GM18873 (cell line): Measurements from ENCODE around the gene SP1.
"Not testable (repeated sequence)": the region's sequence is repeated elsewhere in the genome, so short reads cannot be mapped to it uniquely, and the experiment has no call there.

Experiments used
- ATAC-seq: cut with Tn5 transposase; IDR thresholded peaks from one replicate; pipeline ENCODE4 v1.9.1; 2021; ENCODE audit warnings: mild to moderate bottlenecking, moderate library complexity, moderate number of reproducible peaks; ENCODE audit not compliant: unreplicated experiment, low FRiP score

SP1 gene

GRCh38 chr12:53355121-53355520 lies 24.9 kb upstream of the SP1 start:
- no peak for ATAC-seq

GRCh38 chr12:53358836-53359419 lies 21.0 kb upstream of the SP1 start:
- ATAC-seq = no peak

GRCh38 chr12:53361638-53362037 lies 18.3 kb upstream of the SP1 start:
- ATAC-seq = not testable (repeated sequence)

GRCh38 chr12:53365245-53365904 lies 14.6 kb upstream of the SP1 start:
- ATAC-seq = no peak

- not testable (repeated sequence) for ATAC-seq
Observed at GRCh38 chr12:53373554-53374133, 6.3 kb upstream of the SP1 start.

GRCh38 chr12:53374277-53374676 lies 5.7 kb upstream of the SP1 start:
- not testable (repeated sequence) for ATAC-seq

GRCh38 chr12:53376747-53377146 lies 3.2 kb upstream of the SP1 start:
- ATAC-seq = no peak

- ATAC-seq = no peak
Observed at GRCh38 chr12:53378222-53378621, 1.8 kb upstream of the SP1 start.

- no peak for ATAC-seq
Observed at GRCh38 chr12:53378724-53379388, 1.1 kb upstream of the SP1 start.

GRCh38 chr12:53379389-53380103 lies 430 bp upstream of the SP1 start:
- peak; percentile 74 for ATAC-seq

- ATAC-seq = no peak
Observed at GRCh38 chr12:53380794-53381730, 1.1 kb downstream of the SP1 start.

GRCh38 chr12:53381731-53382630 lies 2.0 kb downstream of the SP1 start:
- ATAC-seq = no peak

GRCh38 chr12:53383258-53383657 lies 3.3 kb downstream of the SP1 start:
- ATAC-seq = no peak

GRCh38 chr12:53386381-53386780 lies 6.4 kb downstream of the SP1 start:
- ATAC-seq = not testable (repeated sequence)

GRCh38 chr12:53388932-53389331 lies 9.0 kb downstream of the SP1 start:
- ATAC-seq = no peak

GRCh38 chr12:53389702-53390101 lies 9.7 kb downstream of the SP1 start:
- ATAC-seq = no peak

GRCh38 chr12:53391724-53392123 lies 11.7 kb downstream of the SP1 start:
- ATAC-seq = no peak

- no peak for ATAC-seq
Observed at GRCh38 chr12:53399896-53400295, 19.9 kb downstream of the SP1 start.

- not testable (repeated sequence) for ATAC-seq
Observed at GRCh38 chr12:53402351-53402750, 22.4 kb downstream of the SP1 start.
